Muscle of back (tissue), 11 donors: ENCODE results near the gene C21orf91. TPM values are rescaled to one million over a fixed set of nuclear protein-coding genes. Genes with fewer than 3 reads are reported as not detected.
"Not testable (repeated sequence)": the region's sequence is repeated elsewhere in the genome, so short reads cannot be mapped to it uniquely, and the experiment has no call there.

Experiments used
- DNase-seq, 3 donors: peaks; one replicate each; pipeline versions ENCODE4 v3.0.0 to v3.0.0-alpha.2; 2013
- polyA plus RNA-seq, 10 donors: library from polyadenylated mRNA; unstranded; fragments of 120-200 nt; gene quantifications; one replicate each; pipeline ENCODE4 v1.2.1, GENCODE V29; 2013; ENCODE audit not compliant: insufficient read length in 10 of 10

Gene C21orf91
- polyA plus RNA-seq, 10 donors, result 13.4 to 21.7 (median 16.9) TPM

DNA sequence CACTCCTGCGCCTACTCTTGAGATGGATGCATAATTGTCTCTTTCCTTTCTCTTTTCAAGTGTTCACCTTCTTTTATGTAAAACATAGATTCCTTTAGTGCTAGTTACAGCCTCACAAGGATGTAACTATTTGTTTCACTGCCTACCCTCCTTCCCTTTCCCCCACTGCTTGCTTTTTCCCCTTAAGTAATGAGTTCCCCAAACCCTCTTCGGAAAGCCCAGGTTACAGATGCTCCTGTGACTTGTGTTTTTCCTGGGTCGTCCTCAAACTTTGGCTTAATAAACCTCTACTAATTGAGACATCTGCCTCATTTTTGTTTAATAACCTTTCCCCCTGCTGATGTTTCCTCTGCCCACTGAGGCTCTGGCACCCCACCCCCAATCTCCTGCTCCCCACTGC is 39.2 kb downstream of the C21orf91 start:
- no peak for DNase-seq

- no peak for DNase-seq
These were observed 39.7 kb downstream of the C21orf91 start for GRCh38 chr21:17779496-17779895.

GRCh38 chr21:17777072-17777765 is 41.9 kb downstream of the C21orf91 start:
- no peak for DNase-seq

DNA sequence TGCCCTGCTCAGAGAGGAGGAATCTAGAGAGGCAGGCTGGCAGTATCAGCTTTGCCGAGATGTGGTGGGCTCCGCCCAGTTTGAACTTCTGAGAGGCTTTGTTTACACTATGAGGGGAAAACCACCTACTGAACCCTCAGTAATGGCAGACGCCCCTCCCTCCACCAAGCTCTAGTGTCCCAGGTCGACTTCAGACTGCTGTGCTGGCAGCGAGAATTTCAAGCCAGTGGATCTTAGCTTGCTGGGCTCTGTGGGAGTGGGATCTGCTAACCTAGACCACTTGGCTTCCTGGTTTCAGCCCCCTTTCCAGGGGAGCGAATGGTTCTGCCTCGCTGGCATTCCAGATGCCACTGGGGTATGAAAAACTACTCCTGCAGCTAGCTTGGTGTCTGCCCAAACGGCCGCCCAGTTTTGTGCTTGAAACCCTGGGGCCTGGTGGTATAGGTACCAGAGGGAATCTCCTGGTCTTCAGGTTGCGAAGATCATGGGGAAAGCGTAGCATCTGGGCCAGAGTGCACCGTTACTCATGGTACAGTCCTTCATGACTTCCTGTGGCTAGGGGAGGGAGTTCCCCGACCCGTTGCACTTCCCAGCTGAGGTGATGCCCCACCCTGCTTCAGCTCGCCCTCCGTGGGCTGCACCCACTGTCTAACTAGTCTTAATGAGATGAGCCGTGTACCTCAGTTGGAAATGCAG is 43.6 kb downstream of the C21orf91 start:
- DNase-seq, result no peak

- not testable (repeated sequence) for DNase-seq
These were observed 44.1 kb downstream of the C21orf91 start for GRCh38 chr21:17775021-17775420.

DNA sequence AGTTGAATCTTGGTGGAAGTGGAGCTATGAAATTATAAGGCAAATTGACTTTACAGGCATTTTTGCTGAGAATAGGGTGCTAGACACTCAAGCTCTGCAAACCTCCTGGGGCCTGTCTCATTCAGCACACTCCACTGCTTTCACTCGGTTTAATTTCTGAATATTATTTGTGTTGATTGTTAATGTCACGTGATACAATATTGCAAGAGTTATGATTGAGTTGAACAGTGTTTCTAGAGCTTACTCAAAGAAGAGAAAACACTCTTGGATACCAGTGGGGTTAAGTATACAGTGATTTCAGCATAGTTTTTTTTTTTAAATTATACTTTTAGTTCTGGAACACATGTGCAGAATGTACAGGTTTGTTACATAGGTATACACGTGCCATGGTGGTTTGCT is 49.7 kb downstream of the C21orf91 start:
- DNase-seq, result no peak

DNA sequence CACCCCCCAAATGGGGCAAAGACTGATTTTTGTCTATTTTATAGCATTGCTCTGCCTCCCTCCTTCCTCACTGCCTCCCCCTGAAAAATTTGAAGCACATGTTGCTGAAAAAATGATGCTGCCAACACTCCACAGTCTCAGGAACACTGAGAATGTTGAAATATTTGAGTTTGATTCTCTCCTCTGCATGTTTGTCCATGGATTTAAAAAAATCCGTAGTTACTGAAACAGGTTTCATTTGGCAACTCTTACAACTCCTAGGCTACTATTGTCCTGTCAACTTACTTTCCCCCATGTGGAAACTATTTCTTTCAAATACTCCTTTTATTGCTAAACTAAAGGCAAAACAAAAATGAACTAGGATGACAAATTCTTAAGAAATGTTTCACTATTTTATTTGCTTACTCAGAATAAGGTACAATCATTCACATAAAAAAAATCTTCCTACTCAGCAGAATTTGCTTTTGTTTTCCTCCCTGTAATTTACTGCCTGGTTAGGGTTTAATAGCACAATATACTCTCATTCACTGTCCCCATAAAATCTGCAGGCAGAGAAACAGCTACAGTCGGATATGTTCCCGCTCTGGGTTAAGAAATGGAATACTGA is 50.2 kb downstream of the C21orf91 start:
- no peak for DNase-seq

DNA sequence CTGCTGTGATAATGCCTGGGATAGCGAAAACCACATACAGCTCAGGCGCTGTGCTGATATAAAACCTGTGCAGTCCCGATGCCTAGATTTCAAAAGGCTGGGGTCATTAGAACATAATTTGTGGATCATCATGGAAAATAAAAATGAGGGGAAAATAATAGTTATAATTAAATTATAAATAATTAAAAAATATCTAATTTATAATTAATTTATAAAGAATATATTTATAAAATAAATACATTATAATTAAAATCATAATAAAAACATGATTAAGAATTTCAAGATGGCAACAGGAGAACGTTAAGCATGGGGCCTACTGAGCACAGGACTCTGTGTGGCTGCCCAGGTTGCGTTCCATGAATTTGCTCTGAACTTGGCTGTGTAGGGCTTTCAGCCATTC is 53.9 kb downstream of the C21orf91 start:
- no peak for DNase-seq

- DNase-seq, result no peak
These were observed 55.7 kb downstream of the C21orf91 start for GRCh38 chr21:17763288-17764037.

GRCh38 chr21:17759511-17760178 is 59.5 kb downstream of the C21orf91 start:
- no peak for DNase-seq

GRCh38 chr21:17758683-17759082 is 60.5 kb downstream of the C21orf91 start:
- peak in 1 of 3 donors; percentile 27 for DNase-seq

- DNase-seq, result no peak
These were observed 61.5 kb downstream of the C21orf91 start for GRCh38 chr21:17757671-17758070.

DNA sequence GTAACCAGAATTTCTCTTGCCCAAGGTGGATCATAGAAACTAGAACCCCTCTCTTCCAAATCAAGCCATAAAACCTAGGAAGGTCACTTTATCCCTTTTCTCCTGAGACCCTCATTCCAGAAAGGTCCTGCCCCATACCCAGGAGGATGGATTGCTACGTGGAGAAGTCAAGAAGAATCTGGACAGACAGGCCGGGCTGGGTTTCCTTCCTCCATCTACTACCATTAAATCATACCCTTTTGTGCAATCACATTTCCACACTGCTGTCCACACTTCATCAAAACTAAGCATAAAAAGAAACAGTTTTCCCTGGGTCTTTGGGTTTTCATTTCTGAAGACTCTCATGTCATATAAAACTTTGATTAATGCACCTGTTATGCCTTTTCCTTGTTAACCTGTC is 65.4 kb downstream of the C21orf91 start:
- no peak for DNase-seq

GRCh38 chr21:17752171-17752570 is 67.0 kb downstream of the C21orf91 start:
- peak in 1 of 3 donors; percentile 17 for DNase-seq

DNA sequence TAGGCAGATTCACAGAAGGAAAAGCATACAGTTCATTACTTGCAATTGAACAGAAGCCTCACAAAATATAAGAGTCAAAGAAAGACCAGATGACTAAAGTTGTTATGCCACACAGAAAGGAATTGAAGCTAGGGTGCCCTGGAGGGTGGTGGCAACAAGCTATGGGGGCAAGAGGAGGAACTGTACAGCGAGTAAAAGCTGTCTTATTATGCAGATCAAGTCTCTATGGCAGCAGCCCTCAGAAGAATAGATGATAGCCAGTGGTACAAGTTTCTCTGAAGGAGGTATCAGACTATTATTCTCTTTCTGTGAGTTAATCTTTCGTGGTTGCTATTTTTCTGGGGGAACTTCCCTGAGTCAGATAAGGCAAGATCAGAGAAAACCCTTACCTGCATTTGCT is 72.2 kb downstream of the C21orf91 start:
- no peak for DNase-seq

DNA sequence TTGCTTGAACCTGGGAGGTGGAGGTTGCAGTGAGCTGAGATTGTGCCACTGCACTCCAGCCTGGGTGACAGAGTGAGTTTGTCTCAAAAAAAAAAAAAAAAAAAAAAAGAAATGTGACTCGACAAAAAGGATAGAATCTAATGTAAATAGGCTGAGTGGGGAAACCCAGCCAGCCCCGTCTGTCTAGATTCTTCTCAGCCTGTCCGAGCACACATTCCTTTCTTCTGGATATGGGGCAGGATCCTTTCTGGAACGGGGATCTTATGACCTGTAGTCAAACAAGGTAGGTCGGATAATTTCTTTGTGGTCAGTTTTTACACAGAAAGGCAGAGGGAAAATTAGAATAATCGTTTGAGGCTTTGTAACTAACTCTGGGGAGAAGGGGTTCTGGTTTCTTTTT is 74.1 kb downstream of the C21orf91 start:
- no peak for DNase-seq

- no peak for DNase-seq
These were observed 76.1 kb downstream of the C21orf91 start for GRCh38 chr21:17742940-17743592.

- no peak for DNase-seq
These were observed 77.0 kb downstream of the C21orf91 start for GRCh38 chr21:17742181-17742580.
